Brain microvascular endothelial cell (primary cell): ENCODE results near the gene CHD3.

ENCODE experiments used
- DNase-seq: peaks from one replicate; pipeline ENCODE4 v3.0.0-alpha.2; 2020
- H3K27ac ChIP-seq: fragments of 250-450 bp; sonication (Bioruptor Pico); 2 replicates; pipeline ENCODE4 v1.5.1; 2020; ENCODE audit warnings: mild to moderate bottlenecking, moderate library complexity
- H3K27me3 ChIP-seq: fragments of 250-450 bp; sonication (Bioruptor Pico); replicated peaks from 2 replicates; pipeline ENCODE4 v1.5.1; 2020; ENCODE audit warnings: mild to moderate bottlenecking
- H3K36me3 ChIP-seq: fragments of 250-450 bp; sonication (Bioruptor Pico); replicated peaks from 2 replicates; pipeline ENCODE4 v1.5.1; 2020; ENCODE audit warnings: mild to moderate bottlenecking
- H3K4me3 ChIP-seq: 2 replicates; pipeline ENCODE4 v1.5.1; 2011; ENCODE audit warnings: low read depth, mild to moderate bottlenecking, control low read depth, low read length, moderate library complexity
- CTCF ChIP-seq: IDR thresholded peaks from 2 replicates; pipeline ENCODE4 v1.5.1; 2011; ENCODE audit warnings: low read depth, mild to moderate bottlenecking, moderate library complexity, low read length, control low read depth, inconsistent platforms; ENCODE audit errors: missing control alignments
- in situ Hi-C: cut with HindIII; loops from 2 replicates; pipeline ENCODE4 v1.10.0; 2017; ENCODE audit warnings: low sequenced_read_pairs, low pct_ligation_motif_present

The CHD3 gene

GRCh38 chr17:7841396-7841914 lies 47.1 kb upstream of the CHD3 start:
- Histone ChIP-seq H3K27ac (peak overlapping the region; percentile 99), H3K36me3 (peaks cover 3% of the 10 kb centered on the region), H3K27me3 (no peaks in the 10 kb centered on the region), H3K4me3 (peak overlapping the region; percentile 78)
- no peak for TF ChIP-seq CTCF
- peak; percentile 94 for DNase-seq
- in situ Hi-C loops: no loop called here

- Histone ChIP-seq H3K36me3 (peaks cover 3% of the 10 kb centered on the region), H3K27me3 (no peaks in the 10 kb centered on the region), H3K27ac (peak overlapping the region; percentile 99), H3K4me3 (peak overlapping the region; percentile 78)
- DNase-seq: peak; percentile 87
- in situ Hi-C loops: no loop called here
- TF ChIP-seq CTCF: no peak
Measured at GRCh38 chr17:7841915-7842379, 46.6 kb upstream of the CHD3 start.

- peak; percentile 96 for DNase-seq
- in situ Hi-C loops: no loop called here
- Histone ChIP-seq H3K36me3 (peaks cover 6% of the 10 kb centered on the region), H3K27me3 (no peaks in the 10 kb centered on the region), H3K27ac (peak overlapping the region; percentile 99), H3K4me3 (peak overlapping the region; percentile 78)
- TF ChIP-seq CTCF: peak; percentile 2
Measured at GRCh38 chr17:7842380-7843256, 46.0 kb upstream of the CHD3 start.

- peak overlapping the region; percentile 78 for H3K4me3 ChIP-seq
- H3K36me3 ChIP-seq: peaks cover 10% of the 10 kb centered on the region
- peak overlapping the region; percentile 99 for H3K27ac ChIP-seq
- no peak for DNase-seq
- peak; percentile 0 for TF ChIP-seq CTCF
- H3K27me3 ChIP-seq: no peaks in the 10 kb centered on the region
- in situ Hi-C loops: no loop called here
Measured at GRCh38 chr17:7843257-7843535, 45.4 kb upstream of the CHD3 start.

GRCh38 chr17:7843536-7844291 lies 44.9 kb upstream of the CHD3 start:
- peaks cover 11% of the 10 kb centered on the region for H3K36me3 ChIP-seq
- no peak for TF ChIP-seq CTCF
- peak overlapping the region; percentile 78 for H3K4me3 ChIP-seq
- peak; percentile 87 for DNase-seq
- no peaks in the 10 kb centered on the region for H3K27me3 ChIP-seq
- in situ Hi-C loops: no loop called here
- peak overlapping the region; percentile 99 for H3K27ac ChIP-seq
